T-helper 9 cell (primary cell): ENCODE measurements around the gene DCX.

Experiments used
- DNase-seq: peaks from one replicate; pipeline ENCODE4 v3.0.0-alpha.2; 2020

The DCX gene

DNA sequence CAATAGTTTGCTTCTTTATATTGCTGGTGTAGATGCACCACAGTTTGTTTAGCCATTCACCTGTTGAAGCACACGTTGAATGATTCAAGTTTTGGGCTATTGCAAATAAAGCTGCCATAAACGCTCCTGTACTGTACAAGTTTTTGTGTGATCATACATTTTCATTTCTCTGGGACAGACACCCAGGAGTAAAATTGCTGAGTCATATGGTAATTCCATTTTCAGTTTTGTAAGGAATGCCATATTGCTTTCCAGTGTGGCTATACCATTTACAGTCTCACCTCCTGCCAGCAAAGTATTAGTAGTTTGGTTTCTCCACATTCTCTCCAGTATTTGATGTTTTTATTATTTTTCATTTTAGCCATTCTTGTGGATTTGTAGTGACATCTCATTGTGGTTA, 109.7 kb downstream of the DCX start:
- no peak for DNase-seq

DNA sequence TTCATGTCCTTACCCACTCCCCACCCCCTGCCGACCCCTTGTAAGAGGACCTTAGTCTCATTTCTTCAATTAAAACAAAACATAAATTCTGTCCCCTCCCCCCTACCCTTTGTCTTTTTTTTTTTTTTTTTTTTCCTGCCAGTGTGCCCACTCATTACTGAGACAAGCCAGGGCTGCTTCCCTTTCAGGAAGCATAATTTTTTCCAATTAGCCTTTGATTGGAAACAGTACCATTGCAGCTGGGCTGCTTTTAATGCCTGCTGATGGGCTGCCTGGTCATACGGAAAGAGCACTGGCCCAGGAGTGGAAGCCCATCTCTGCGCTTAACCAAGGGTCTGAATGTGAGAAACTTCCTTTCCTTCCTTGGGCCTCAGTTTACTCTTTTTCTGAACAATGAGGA, 123.2 kb downstream of the DCX start:
- DNase-seq, result no peak

DNA sequence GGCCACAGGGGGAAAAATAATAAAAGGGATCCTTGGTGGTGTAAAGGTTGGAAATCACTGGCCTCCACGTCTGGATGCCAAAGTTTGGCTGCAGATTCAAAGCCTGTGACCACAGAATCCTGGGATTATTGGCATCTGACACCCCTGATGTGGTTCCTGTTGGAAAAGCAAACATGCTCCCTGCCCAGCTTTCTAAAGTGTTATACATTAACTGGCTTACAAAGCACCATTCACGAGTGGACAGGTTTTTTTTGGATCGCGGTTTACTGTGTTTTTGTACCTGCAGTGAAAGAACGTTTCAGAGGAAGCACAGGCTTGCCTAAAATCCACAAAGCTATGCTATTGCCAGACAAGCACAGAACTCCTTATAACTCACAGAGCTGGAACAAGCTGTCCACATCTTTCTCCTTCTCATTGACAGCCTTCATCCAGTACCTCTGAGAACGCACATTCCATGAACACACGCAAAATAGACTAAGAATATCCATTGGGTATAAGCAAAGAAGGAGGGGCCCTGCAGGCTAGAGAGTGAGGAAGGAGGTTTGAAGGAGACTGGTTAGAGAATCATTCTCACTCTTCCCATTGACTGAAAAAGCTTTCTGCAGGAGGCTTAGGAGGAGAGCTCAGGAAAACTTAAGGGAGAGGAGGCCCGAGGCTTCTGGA, 127.2 kb downstream of the DCX start:
- DNase-seq, result no peak

GRCh38 chrX:111283446-111283845, 128.5 kb downstream of the DCX start:
- DNase-seq, result no peak

GRCh38 chrX:111282991-111283390, 129.0 kb downstream of the DCX start:
- DNase-seq, result no peak

- DNase-seq, result no peak
These were observed 129.9 kb downstream of the DCX start for GRCh38 chrX:111282139-111282538.

DNA sequence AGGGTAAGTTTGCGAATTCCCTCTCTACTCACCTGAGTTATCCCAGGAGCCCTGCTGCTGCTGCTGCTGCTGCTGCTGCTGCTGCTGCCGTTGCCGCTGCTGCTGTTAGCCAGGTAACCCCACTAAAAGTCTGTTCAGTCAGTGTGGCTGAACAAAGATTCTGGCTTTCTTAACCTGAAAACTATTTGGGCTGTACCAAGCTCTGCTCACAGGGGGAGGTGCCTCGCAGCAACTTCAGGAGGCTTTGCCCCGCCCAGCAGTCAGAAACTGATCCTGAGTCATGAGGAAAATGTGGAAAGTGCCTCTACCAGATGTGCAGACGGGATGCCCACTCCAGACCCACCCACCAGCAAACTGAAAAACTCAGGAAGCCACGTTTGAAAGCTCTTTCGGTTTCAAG, 141.7 kb downstream of the DCX start, which contains the start of gene CAPN6:
TSS of gene CAPN6 (minus strand) at position 145 of the 400 bp plus-strand sequence. CDS start 6,547 bp downstream, outside the sequence.
- no peak for DNase-seq

DNA sequence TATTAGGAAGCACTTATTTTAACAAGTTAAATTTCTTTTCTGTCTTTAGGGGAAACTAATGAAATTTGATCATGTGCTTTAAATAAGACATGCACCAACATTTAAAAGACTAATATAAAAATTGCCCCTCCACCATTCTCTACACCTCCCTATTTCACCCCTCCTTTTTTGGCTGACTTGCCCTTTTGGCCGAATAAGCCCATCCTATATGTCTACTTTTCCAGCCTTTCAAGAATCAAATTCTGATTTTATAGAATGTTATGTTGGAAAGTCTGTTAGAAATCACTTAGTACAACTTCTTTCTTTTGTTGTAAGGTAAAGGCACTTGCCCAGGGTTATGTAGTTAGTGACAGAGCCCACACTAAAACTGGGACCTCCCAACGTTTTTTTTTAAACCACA, 143.5 kb downstream of the DCX start:
- DNase-seq, result no peak

DNA sequence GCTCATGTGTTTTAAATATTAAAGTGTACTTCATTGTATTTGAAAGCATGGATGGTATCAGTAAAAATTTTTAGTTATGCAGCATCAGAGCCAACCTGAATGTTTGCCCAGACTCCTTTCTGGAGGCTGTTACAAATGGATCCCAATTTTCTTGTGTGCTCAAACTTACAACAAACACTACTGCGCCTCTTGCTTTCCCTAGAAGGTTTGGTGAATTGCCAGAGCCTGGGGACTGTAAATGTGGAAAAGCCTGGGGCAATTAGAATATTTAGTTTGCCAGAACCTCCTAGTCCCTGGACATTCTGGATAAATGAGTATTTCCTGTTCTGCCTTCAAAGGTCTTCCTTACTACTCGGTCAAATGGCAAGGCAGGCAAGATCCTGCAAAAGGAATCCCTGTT, 146.5 kb downstream of the DCX start:
- DNase-seq, result no peak

DNA sequence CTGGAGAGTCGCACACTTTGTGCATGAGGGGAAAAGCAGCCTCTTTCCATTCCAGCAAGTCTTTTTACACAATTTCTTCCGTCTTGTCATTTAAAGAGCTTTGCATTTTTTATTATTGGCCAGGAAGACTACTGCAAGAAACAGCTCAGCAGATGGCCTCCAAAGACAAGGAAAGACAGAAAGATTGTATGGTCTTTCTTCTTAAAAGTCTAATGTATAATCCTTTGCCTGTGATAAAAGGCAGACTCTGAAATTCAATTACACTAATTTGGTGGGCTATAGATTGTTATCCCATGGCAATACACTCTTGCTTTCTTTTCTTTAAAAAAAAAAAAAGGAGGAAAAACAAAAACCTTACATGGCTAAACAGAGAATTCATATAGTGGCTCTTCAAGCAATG, 147.6 kb downstream of the DCX start:
- no peak for DNase-seq

DNA sequence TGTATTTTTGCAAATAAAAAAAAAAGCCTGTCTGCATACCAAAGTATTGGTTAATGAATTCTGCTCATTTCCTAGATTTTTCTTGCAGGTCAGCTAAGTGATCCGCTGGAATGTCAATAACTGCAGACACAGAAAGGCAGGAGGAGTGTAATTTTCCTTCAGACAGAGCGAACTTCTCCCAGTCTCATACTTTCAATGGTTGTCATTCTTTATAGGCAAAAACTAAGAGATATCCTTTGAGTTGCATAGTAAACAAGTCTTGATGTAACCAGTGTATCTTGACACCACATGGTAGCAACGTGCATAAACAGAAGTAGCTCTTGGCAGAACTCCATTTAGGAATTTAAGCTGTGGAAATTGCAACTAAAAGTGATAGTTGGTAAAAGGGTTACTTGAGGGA, 149.9 kb downstream of the DCX start:
- DNase-seq, result no peak

GRCh38 chrX:111260451-111260850, 151.5 kb downstream of the DCX start:
- DNase-seq, result no peak

- no peak for DNase-seq
These were observed 152.4 kb downstream of the DCX start for GRCh38 chrX:111259559-111259958.

GRCh38 chrX:111257733-111258132, 154.3 kb downstream of the DCX start:
- DNase-seq, result no peak

DNA sequence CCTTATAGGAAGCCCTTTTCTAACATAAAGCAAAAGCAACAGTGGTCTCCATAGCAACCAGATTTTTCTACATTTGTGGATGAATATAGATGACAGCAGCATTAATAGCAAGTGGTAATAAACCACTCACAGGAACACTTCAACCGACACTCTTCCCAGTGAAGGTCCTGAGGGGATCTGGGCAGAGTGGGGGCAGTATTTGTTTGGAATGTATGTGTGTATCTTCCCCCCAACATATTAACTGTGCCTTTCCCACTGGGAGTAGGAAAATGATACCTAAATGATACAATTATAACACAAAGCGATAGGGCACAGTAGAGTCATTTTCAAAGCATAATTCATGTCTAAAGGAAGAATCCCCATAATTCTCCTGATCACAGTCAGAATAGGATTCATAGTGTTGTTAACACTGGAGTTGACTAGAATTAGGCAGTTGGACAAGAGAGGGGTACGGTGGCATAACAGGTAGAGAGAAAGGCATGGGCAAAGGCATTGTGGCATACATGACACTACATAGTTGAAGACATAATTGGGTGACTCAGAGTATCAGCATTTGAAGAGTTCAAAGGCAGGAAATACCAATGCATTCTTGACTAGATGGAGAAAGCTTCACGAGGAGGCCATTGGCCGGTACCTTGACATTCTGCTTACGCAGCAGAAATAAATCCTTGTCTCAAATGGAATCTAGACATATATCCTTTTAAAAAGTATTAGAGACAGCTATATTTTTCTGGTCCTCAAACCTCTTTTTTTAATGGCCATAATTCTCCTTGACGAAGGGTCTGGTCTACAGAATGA, 156.9 kb downstream of the DCX start:
- DNase-seq, result no peak

DNA sequence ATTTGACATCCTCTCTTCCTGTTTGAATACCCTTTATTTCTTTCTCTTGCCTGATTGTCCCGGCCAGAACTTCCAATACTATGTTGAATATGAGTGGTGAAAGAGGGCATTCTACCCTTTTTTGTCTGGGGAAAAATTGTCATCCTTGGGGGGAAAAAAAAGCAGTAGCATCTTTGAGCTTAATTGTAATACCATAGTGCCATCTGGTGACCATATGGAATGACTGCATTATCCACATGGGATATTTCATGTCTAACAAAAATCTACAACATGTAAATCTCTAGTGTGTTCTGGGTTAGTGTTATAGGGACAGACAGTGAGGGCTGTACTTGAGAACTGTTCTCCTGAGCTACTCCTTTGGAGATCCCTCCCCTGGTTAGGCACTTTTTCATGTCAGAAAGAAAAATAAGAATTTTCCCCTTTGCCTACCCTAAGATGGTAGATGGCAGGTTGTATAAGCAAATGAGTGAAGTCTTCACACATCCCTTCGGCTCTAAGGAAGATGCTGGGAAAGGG, 167.7 kb downstream of the DCX start:
- DNase-seq, result no peak
